ENCODE measurements around the gene LIX1.
"Not testable (repeated sequence)": the region's sequence is repeated elsewhere in the genome, so short reads cannot be mapped to it uniquely, and the experiment has no call there.

Gene LIX1

DNA sequence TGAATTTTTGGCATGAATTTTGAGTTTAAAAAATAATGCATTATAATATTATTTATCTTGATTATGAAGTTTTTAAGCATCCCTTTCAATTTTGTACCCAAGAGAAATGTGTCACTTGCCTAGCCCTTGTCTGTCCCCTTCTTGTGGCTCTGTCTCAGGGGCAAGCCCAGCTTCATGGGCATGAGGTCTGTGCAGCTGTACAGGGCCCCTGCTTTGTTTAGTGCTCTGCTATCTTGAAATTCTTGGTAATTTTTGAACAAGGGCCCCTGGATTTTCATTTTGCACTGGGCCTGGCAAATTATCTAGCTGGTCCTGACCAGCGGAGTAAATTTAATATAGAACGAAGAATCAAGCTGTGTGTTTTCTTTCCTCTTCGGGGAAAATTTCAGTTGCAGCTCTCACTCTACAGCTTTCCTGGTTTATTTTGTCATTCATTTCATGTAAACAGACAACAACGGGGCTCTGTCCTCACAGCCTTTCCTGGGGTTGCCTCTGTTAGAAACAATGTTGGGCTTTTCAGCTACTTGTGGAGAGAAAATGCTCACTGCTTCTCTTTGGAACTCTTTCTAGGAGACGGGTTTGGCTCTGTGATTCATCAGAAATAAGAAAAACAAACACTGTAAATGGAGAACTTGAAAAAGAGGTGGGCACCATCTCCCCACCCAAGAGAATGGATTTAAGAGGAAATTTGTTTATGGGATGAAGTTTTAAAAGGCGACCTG, 41.1 kb downstream of the LIX1 start:
- no peak for DNase-seq

- no peak for DNase-seq
Observed at GRCh38 chr5:97100476-97100875, 41.9 kb downstream of the LIX1 start.

- no peak for DNase-seq
Observed at GRCh38 chr5:97098922-97099321, 43.5 kb downstream of the LIX1 start.

GRCh38 chr5:97097326-97098230, 44.8 kb downstream of the LIX1 start:
- no peak for DNase-seq

GRCh38 chr5:97096846-97097245, 45.6 kb downstream of the LIX1 start:
- no peak for DNase-seq

DNA sequence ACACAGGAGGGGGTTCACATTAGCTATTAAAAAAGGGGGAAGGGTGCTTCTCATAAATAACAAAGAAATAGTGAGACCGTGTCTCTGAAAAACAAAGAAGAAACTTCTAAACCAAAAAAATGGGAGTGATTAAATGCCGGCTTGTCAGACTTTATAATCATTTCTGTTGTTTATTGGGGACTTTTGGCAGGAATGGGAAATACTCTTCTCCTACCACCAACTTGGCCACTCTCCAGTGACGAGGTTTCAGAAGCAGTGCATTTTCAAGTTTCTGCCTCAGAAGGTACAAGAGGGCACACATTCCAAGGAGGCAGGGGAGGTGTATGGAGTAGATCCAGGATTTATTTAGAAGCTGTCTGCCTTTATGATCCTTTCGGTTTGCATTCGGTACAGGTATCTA, 46.2 kb downstream of the LIX1 start:
- DNase-seq = no peak

- DNase-seq = no peak
Observed at GRCh38 chr5:97095318-97095732, 47.1 kb downstream of the LIX1 start.

DNA sequence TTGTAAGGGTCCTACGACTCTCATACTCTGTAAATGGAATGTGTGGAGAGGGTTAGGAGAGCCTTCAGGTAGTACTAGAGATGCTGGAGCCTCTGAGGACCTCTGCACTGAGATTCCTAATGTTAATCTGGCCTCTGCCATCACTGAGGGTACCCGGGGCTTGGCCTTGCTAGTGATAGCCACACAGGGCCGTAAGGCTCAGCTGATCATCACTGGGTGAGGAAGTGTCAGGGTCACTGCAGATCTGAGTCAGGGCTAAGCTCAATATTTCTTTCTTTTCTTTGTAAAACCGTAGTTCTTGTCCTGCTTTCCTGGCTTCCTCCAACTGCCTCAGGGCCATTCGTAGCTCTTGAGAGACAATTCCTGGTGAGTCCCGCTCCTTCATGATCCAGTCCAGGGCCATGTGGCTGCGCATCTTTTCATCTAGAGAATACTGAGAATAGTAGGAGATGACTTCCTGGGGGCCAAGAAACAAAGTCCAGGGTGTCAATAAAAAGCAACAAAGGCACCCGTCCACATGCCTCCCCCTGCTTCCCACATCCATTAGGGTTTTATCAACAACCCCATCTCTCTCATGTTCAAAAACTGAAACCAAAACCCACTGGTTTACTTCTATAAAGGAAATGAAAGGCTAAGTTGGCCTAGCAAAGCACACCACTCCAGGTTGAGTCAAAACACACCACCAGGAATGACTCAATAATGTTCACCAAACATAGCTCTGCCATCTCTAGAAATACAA, 47.7 kb downstream of the LIX1 start:
- DNase-seq = no peak

DNA sequence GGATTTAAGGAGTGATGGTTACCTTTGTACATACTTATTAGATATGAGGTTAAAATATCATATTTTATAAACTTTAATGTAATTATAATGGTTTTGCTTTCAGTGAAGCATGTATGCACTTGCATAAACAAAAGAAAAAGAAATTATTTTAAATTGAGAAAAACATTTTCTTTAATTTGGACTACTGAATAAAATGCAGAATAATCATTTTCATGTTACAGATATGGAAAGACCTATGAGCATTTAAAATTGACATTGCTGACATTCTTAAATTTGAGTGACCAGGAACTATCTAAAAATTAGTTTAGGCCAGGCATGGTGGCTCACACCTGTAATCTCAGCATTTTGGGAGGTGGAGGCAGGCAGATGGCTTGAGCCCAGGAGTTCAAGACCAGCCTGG, 49.2 kb downstream of the LIX1 start:
- DNase-seq = no peak

- no peak for DNase-seq
Observed at GRCh38 chr5:97090944-97091343, 51.5 kb downstream of the LIX1 start.

- no peak for DNase-seq
Observed at GRCh38 chr5:97089149-97089801, 53.1 kb downstream of the LIX1 start.

GRCh38 chr5:97088774-97089148, 53.6 kb downstream of the LIX1 start:
- no peak for DNase-seq

GRCh38 chr5:97087138-97087537, 55.3 kb downstream of the LIX1 start:
- DNase-seq = no peak

- no peak for DNase-seq
Observed at GRCh38 chr5:97085459-97086181, 56.8 kb downstream of the LIX1 start.

DNA sequence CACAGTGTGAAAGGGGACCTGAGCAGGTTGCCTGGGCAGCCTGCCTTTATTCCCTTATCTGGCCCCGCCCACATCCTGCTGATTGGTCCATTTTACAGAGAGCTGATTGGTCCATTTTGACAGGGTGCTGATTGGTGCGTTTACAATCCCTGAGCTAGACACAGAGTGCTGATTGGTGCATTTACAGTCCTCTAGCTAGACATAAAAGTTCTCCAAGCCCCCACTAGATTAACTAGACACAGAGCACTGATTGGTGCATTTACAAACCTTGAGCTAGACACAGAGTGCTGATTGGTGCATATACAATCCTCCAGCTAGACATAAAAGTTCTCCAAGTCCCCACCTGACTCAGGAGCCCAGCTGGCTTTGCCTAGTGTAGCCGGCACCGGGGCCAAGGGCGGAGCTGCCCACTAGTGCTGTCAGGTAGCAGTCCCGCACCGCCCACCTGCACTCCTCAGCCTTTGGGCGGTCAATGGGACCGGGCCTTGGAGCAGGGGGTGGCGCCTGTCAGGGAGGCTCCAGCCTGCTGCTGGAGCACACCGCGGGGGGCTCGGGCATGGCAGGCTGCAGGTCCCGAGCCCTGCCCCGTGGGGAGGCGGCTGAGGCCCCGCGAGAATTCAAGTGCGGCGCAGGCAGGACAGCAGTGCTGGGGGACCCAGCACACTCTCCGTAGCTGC, 57.5 kb downstream of the LIX1 start:
- DNase-seq = not testable (repeated sequence)

- no peak for DNase-seq
Observed at GRCh38 chr5:97078958-97079743, 63.3 kb downstream of the LIX1 start.

- no peak for DNase-seq
Observed at GRCh38 chr5:97077246-97077645, 65.2 kb downstream of the LIX1 start.

GRCh38 chr5:97076098-97076497, 66.3 kb downstream of the LIX1 start:
- DNase-seq = no peak

DNA sequence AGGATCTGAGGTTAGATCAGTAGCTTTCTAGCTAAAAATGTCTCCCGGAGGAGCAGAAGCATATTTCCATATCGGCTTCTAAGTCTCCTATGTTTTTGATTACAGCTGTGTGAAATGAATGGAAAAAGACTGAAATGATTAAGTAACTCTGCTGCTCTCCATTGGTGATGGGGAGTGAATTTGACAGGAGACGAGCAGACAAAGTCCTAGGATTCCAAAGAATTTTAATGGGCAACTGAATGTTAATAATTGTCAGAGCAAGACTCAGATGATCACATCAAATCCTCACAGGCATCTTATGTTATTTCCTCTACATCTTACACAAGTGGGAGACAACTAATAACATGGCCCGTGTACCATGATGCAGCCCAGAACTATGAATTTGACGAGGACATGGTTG, 66.8 kb downstream of the LIX1 start:
- DNase-seq = no peak

- DNase-seq = no peak
Observed at GRCh38 chr5:97074859-97075489, 67.4 kb downstream of the LIX1 start.
